ENCODE results near the gene CELF2.

Gene CELF2

GRCh38 chr10:11381511-11381910 lies 363.8 kb downstream of the CELF2 start:
- no peaks in the 10 kb centered on the region for H3K79me2 ChIP-seq (ENCODE audit: control insufficient read depth, insufficient read depth, low read length, poor library complexity)
- no CpG with 5 or more reads among the region's 5 CpGs for WGBS (ENCODE audit: extremely low coverage, insufficient coverage, insufficient read length)
- no peak overlapping the region for H3K27ac ChIP-seq (ENCODE audit: low read depth, low read length)

GRCh38 chr10:11382187-11382586 lies 364.5 kb downstream of the CELF2 start:
- Histone ChIP-seq H3K4me3 (ENCODE audit: low read depth, low read length) (no peak overlapping the region), H3K9ac (ENCODE audit: low read length) (no peak overlapping the region), H4K91ac (ENCODE audit: low read depth, low read length) (no peak overlapping the region), H3K27me3 (ENCODE audit: insufficient read depth, low read length) (no peaks in the 10 kb centered on the region), H3K4me1 (ENCODE audit: control insufficient read depth in 1 of 2, insufficient read depth in 2 of 2, low read length in 2 of 2) (no peaks in the 10 kb centered on the region), H3K36me3 (ENCODE audit: control insufficient read depth in 1 of 2, insufficient read depth in 2 of 2, low read length in 2 of 2) (no peaks in the 10 kb centered on the region), H3K14ac (ENCODE audit: low read length) (no peak overlapping the region), H2AK5ac (ENCODE audit: low read length) (no peak overlapping the region), H2BK120ac (ENCODE audit: insufficient read depth, low read length, poor library complexity) (no peak overlapping the region), H3K79me2 (ENCODE audit: control insufficient read depth, insufficient read depth, low read length, poor library complexity) (no peaks in the 10 kb centered on the region), H2BK12ac (ENCODE audit: low read length) (no peak overlapping the region), H3K4me2 (ENCODE audit: low read length) (no peak overlapping the region), H3K4ac (ENCODE audit: low read depth, low read length) (no peak overlapping the region), H3K23ac (ENCODE audit: low read length) (no peak overlapping the region), H3K79me1 (ENCODE audit: low read length) (no peaks in the 10 kb centered on the region), H4K12ac (ENCODE audit: low read depth, low read length) (no peak overlapping the region), H3K9me3 (ENCODE audit: insufficient read depth, low read depth, low read length) (no peaks in the 10 kb centered on the region), H2AFZ (ENCODE audit: insufficient read depth, low read length, poor library complexity) (no peak overlapping the region), H3K18ac (ENCODE audit: low read length) (no peak overlapping the region), H4K8ac (ENCODE audit: low read depth, low read length) (no peak overlapping the region), H3K27ac (ENCODE audit: low read depth, low read length) (no peak overlapping the region), H2BK5ac (ENCODE audit: low read depth, low read length, poor library complexity) (no peak overlapping the region)
- no peak for DNase-seq
- no CpG with 5 or more reads among the region's 10 CpGs for WGBS (ENCODE audit: extremely low coverage, insufficient coverage, insufficient read length)

More at GRCh38 chr10:11381511-11381910, 363.8 kb downstream of the CELF2 start:
- Histone ChIP-seq H3K9me3 (ENCODE audit: insufficient read depth, low read depth, low read length) (no peaks in the 10 kb centered on the region), H2BK5ac (ENCODE audit: low read depth, low read length, poor library complexity) (no peak overlapping the region), H3K4ac (ENCODE audit: low read depth, low read length) (no peak overlapping the region), H3K4me3 (ENCODE audit: low read depth, low read length) (no peak overlapping the region), H3K14ac (ENCODE audit: low read length) (no peak overlapping the region), H2AK5ac (ENCODE audit: low read length) (no peak overlapping the region), H3K36me3 (ENCODE audit: control insufficient read depth in 1 of 2, insufficient read depth in 2 of 2, low read length in 2 of 2) (no peaks in the 10 kb centered on the region), H4K12ac (ENCODE audit: low read depth, low read length) (no peak overlapping the region), H3K4me2 (ENCODE audit: low read length) (no peak overlapping the region), H4K91ac (ENCODE audit: low read depth, low read length) (no peak overlapping the region), H4K8ac (ENCODE audit: low read depth, low read length) (no peak overlapping the region), H3K4me1 (ENCODE audit: control insufficient read depth in 1 of 2, insufficient read depth in 2 of 2, low read length in 2 of 2) (no peaks in the 10 kb centered on the region), H2BK120ac (ENCODE audit: insufficient read depth, low read length, poor library complexity) (no peak overlapping the region), H3K79me1 (ENCODE audit: low read length) (no peaks in the 10 kb centered on the region), H3K18ac (ENCODE audit: low read length) (no peak overlapping the region), H3K23ac (ENCODE audit: low read length) (no peak overlapping the region), H2AFZ (ENCODE audit: insufficient read depth, low read length, poor library complexity) (no peak overlapping the region), H3K27me3 (ENCODE audit: insufficient read depth, low read length) (no peaks in the 10 kb centered on the region), H2BK12ac (ENCODE audit: low read length) (no peak overlapping the region), H3K9ac (ENCODE audit: low read length) (no peak overlapping the region)
- no peak for DNase-seq

GRCh38 chr10:11386044-11386443 lies 368.4 kb downstream of the CELF2 start:
- Histone ChIP-seq H4K91ac (ENCODE audit: low read depth, low read length) (no peak overlapping the region), H3K4ac (ENCODE audit: low read depth, low read length) (no peak overlapping the region), H3K4me2 (ENCODE audit: low read length) (no peak overlapping the region), H3K14ac (ENCODE audit: low read length) (no peak overlapping the region), H3K79me1 (ENCODE audit: low read length) (no peaks in the 10 kb centered on the region), H3K36me3 (ENCODE audit: control insufficient read depth in 1 of 2, insufficient read depth in 2 of 2, low read length in 2 of 2) (no peaks in the 10 kb centered on the region), H3K4me1 (ENCODE audit: control insufficient read depth in 1 of 2, insufficient read depth in 2 of 2, low read length in 2 of 2) (no peaks in the 10 kb centered on the region), H2BK12ac (ENCODE audit: low read length) (no peak overlapping the region), H3K27ac (ENCODE audit: low read depth, low read length) (no peak overlapping the region), H3K27me3 (ENCODE audit: insufficient read depth, low read length) (no peaks in the 10 kb centered on the region), H2BK5ac (ENCODE audit: low read depth, low read length, poor library complexity) (no peak overlapping the region), H2AFZ (ENCODE audit: insufficient read depth, low read length, poor library complexity) (no peak overlapping the region), H2BK120ac (ENCODE audit: insufficient read depth, low read length, poor library complexity) (no peak overlapping the region), H3K18ac (ENCODE audit: low read length) (no peak overlapping the region), H3K9ac (ENCODE audit: low read length) (no peak overlapping the region), H3K79me2 (ENCODE audit: control insufficient read depth, insufficient read depth, low read length, poor library complexity) (no peaks in the 10 kb centered on the region), H4K12ac (ENCODE audit: low read depth, low read length) (no peak overlapping the region), H3K4me3 (ENCODE audit: low read depth, low read length) (no peak overlapping the region), H3K9me3 (ENCODE audit: insufficient read depth, low read depth, low read length) (no peaks in the 10 kb centered on the region), H2AK5ac (ENCODE audit: low read length) (no peak overlapping the region), H3K23ac (ENCODE audit: low read length) (no peak overlapping the region), H4K8ac (ENCODE audit: low read depth, low read length) (no peak overlapping the region)
- no peak for DNase-seq
- WGBS (ENCODE audit: extremely low coverage, insufficient coverage, insufficient read length) = no CpG with 5 or more reads among the region's 8 CpGs

All from trophoblast cell (in vitro differentiated cells and primary cell).